Ishikawa (cell line): ENCODE results near the gene CASP14.

ENCODE experiments used
- CEBPB ChIP-seq: IDR thresholded peaks from 2 replicates; pipeline ENCODE4 v1.6.1; 2012
- CREB1 ChIP-seq: IDR thresholded peaks from 2 replicates; pipeline ENCODE4 v1.6.1; 2012; ENCODE audit warnings: low read depth
- EGR1 ChIP-seq: IDR thresholded peaks from 2 replicates; pipeline ENCODE4 v1.6.1; 2012
- EP300 ChIP-seq: IDR thresholded peaks from 2 replicates; pipeline ENCODE4 v1.6.1; 2012; ENCODE audit warnings: borderline replicate concordance
- FOXM1 ChIP-seq: IDR thresholded peaks from 2 replicates; pipeline ENCODE4 v1.6.1; 2012; ENCODE audit warnings: low read depth, borderline replicate concordance
- MAX ChIP-seq: IDR thresholded peaks from 2 replicates; pipeline ENCODE4 v1.6.1; 2012
- NFIC ChIP-seq: IDR thresholded peaks from 2 replicates; pipeline ENCODE4 v1.6.1; 2012
- RAD21 ChIP-seq: IDR thresholded peaks from 2 replicates; pipeline ENCODE4 v1.6.1; 2012; ENCODE audit warnings: low read depth
- TAF1 ChIP-seq: IDR thresholded peaks from 2 replicates; pipeline ENCODE4 v1.6.1; 2012; ENCODE audit warnings: low read depth, mild to moderate bottlenecking
- TCF12 ChIP-seq: IDR thresholded peaks from 2 replicates; pipeline ENCODE4 v1.6.1; 2012; ENCODE audit warnings: low read depth
- TEAD4 ChIP-seq: IDR thresholded peaks from 2 replicates; pipeline ENCODE4 v1.6.1; 2012
- USF1 ChIP-seq: IDR thresholded peaks from 2 replicates; pipeline ENCODE4 v1.6.1; 2012
- YY1 ChIP-seq: IDR thresholded peaks from 2 replicates; pipeline ENCODE4 v1.6.1; 2012; ENCODE audit warnings: low read depth
- ZBTB7A ChIP-seq: IDR thresholded peaks from 2 replicates; pipeline ENCODE4 v1.6.1; 2012; ENCODE audit warnings: low read depth
- TF ChIP-seq, protein P1 (sequence below): IDR thresholded peaks from 2 replicates; pipeline ENCODE4 v1.6.1; 2012; ENCODE audit warnings: low read depth, mild to moderate bottlenecking

The CASP14 gene, protein sequence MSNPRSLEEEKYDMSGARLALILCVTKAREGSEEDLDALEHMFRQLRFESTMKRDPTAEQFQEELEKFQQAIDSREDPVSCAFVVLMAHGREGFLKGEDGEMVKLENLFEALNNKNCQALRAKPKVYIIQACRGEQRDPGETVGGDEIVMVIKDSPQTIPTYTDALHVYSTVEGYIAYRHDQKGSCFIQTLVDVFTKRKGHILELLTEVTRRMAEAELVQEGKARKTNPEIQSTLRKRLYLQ

DNA sequence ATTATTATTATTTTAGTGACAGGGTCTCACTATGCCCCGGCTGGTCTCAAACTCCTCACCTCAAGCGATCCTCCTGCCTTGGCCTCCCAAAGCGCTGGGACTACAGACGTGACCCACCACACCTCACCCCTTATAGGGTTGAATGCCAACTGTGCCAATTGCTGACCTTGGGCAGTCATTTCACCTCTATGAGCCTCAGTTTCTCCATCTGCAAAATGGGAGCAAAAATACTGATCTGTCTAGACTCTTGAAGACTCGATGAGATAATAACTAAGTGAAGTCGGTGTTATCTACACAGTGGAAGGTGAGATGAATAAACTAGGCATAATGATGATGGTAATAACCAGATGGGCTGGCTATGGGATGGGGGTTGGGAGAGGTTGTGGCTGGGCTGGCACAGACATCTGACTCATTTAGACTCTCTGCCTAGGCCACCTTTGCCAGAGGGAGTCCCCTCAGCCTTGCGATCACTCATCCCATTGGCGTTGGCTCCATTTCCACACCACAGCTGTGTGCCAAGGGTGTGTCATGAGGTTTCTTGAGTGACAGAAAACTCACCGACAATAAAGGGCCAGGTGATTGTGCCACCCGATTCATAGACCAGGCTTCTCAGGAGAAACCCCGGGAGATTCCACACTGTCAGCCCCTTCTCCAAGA is at the start of gene CASP14:
CASP14 (plus strand) TSS at position 596 of the 657 bp plus-strand sequence. CDS start 2,772 bp downstream, outside the sequence.
- no peak for TF ChIP-seq USF1

GRCh38 chr19:15008308-15008707 is 41.0 kb upstream of the CASP14 start:
- TF ChIP-seq, protein P1, sequence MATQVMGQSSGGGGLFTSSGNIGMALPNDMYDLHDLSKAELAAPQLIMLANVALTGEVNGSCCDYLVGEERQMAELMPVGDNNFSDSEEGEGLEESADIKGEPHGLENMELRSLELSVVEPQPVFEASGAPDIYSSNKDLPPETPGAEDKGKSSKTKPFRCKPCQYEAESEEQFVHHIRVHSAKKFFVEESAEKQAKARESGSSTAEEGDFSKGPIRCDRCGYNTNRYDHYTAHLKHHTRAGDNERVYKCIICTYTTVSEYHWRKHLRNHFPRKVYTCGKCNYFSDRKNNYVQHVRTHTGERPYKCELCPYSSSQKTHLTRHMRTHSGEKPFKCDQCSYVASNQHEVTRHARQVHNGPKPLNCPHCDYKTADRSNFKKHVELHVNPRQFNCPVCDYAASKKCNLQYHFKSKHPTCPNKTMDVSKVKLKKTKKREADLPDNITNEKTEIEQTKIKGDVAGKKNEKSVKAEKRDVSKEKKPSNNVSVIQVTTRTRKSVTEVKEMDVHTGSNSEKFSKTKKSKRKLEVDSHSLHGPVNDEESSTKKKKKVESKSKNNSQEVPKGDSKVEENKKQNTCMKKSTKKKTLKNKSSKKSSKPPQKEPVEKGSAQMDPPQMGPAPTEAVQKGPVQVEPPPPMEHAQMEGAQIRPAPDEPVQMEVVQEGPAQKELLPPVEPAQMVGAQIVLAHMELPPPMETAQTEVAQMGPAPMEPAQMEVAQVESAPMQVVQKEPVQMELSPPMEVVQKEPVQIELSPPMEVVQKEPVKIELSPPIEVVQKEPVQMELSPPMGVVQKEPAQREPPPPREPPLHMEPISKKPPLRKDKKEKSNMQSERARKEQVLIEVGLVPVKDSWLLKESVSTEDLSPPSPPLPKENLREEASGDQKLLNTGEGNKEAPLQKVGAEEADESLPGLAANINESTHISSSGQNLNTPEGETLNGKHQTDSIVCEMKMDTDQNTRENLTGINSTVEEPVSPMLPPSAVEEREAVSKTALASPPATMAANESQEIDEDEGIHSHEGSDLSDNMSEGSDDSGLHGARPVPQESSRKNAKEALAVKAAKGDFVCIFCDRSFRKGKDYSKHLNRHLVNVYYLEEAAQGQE: no peak
- TF ChIP-seq RAD21: no peak
- no peak for TF ChIP-seq NFIC
- no peak for TF ChIP-seq CREB1
- no peak for TF ChIP-seq CEBPB
- no peak for TF ChIP-seq TEAD4
- no peak for TF ChIP-seq TCF12
- TF ChIP-seq EGR1: no peak
- TF ChIP-seq USF1: no peak
- no peak for TF ChIP-seq FOXM1
- no peak for TF ChIP-seq MAX
- no peak for TF ChIP-seq YY1
- no peak for TF ChIP-seq ZBTB7A
- TF ChIP-seq TAF1: no peak
- no peak for TF ChIP-seq EP300

DNA sequence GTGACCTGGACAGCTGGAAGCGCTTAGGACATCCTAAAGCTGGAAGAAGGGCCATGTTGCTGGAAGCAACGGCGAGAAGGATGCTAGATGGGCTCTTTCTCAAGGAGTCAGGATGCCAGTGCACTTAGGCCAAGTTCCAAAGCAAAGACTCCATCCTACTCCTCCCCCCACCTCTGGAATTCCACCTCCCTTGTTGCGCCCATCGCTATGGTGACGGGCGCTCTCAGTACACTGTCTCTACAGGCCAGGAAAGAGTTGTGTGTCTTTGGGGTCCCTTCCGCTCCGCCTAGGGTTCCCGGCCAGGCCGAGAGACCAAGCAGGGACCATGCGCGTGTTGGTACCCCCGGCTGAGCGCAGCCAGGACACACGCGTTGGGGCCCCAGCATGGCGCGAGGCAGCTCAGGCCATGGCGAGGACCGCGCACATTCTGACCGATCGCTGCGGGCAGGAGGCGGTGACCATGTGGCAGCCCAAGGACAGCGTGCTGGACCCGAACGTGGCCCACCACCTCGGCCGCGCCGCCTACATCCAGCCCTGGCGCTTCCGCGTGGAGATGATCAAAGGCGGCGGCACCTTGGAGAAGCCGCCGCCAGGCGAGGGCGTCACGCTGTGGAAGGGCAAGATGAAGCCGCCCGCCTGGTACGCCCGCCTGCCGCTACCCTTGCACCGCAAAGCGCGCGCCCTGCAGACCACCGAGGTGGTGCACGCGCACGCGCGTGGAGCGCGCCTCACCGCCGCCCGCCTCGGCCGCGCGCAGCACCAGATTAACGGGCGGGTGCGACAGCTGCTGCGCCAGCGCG is 38.6 kb upstream of the CASP14 start:
- TF ChIP-seq, protein P1: no peak
- TF ChIP-seq EGR1: no peak
- TF ChIP-seq ZBTB7A: no peak
- TF ChIP-seq TAF1: no peak
- no peak for TF ChIP-seq USF1
- TF ChIP-seq YY1: no peak
- TF ChIP-seq TCF12: no peak
- TF ChIP-seq MAX: no peak
- TF ChIP-seq CEBPB: no peak
- no peak for TF ChIP-seq FOXM1

- TF ChIP-seq, protein P1: peak; percentile 84
- no peak for TF ChIP-seq ZBTB7A
Measured at GRCh38 chr19:15014579-15014978, 34.7 kb upstream of the CASP14 start.
